Measurements from ENCODE around the gene CYTH1. TPM values are rescaled to one million over a fixed set of nuclear protein-coding genes. Genes with fewer than 3 reads are reported as not detected.

Gene CYTH1
- total and polyA plus RNA-seq, 7 experiments from 2014 or later = 297 to 452 (median 418) TPM

DNA sequence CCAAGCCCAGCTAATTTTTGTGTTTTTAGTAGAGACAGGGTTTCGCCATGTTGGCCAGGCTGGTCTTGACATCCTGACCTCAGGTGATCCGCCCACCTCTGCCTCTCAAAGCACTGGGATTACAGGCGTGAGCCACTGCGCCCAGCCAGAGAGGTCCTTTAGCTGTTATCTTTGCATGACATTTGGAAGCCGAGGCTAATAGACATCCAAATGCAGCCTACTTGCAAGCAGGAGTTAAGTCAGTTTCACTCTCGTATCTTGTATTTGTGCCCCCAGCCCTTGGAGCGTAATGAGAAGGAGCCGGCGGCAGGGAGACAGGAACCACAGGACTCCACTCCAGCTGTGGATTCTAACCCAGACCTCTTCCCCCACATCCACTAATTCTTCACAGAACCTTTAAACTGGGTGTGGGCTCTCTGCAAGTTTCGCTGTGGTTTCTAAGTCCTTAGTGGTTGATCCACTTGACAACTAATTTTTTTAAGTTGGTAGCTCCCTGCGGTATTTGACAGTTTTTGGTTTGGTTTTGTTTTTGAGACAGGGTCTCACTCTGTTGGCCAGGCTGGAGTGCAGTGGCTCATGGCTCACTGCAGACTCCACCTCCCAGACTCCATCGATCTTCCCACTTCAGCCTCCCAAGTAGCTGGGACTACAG lies 3.1 kb upstream of the CYTH1 start:
- peak in 1 of 9 donors; percentile 37 for DNase-seq
- peaks cover 51 to 58% of the 10 kb centered on the region in 2 donors for H3K4me1 ChIP-seq (ENCODE audit: control insufficient read depth in 2 of 2, insufficient read depth in 2 of 2, low read length in 2 of 2)
- peaks cover 3 to 18% (median 7%) of the 10 kb centered on the region in 5 donors for H3K36me3 Mint-ChIP-seq
- peak overlapping the region; percentile 3 to 94 (median 88) for H3K27ac Mint-ChIP-seq
- CTCF ChIA-PET = interaction anchor here (0.6 to 2.4 kb wide), 7 partner anchors 9 to 73 kb away, joined by 3 to 15 read pairs (median 4); no protein-coding TSS in a partner anchor
- peak overlapping the region; percentile 46 to 95 (median 74) for H3K4me3 Mint-ChIP-seq
- no peaks in the 10 kb centered on the region for H3K27me3 Mint-ChIP-seq
- peak overlapping the region; percentile 58 for H3K4me3 ChIP-seq (ENCODE audit: low read length)
- H3K9me3 ChIP-seq (ENCODE audit: control insufficient read depth in 2 of 3, low read length in 3 of 3) = no peaks in the 10 kb centered on the region
- no peaks in the 10 kb centered on the region for H3K27me3 ChIP-seq (ENCODE audit: control insufficient read depth in 2 of 2, insufficient read depth in 2 of 2, low read length in 2 of 2)
- no peak for ATAC-seq
- intact Hi-C loops (cut with micrococcal nuclease) = no loop called here
- H3K4me1 Mint-ChIP-seq = peaks cover 37 to 72% (median 57%) of the 10 kb centered on the region in 7 donors
- POLR2A ChIA-PET = interaction anchor here (0.5 to 3.5 kb wide), 24 partner anchors 9 to 827 kb away, joined by 3 to 13 read pairs (median 4); partner anchors contain the start of gene TNRC6C
- peaks cover 0 to 1% (median 0%) of the 10 kb centered on the region in 11 donors for H3K9me3 Mint-ChIP-seq
- H3K27ac ChIP-seq (ENCODE audit: low read depth, low read length) = peak overlapping the region; percentile 52
- peaks cover 0 to 6% (median 0%) of the 10 kb centered on the region in 3 experiments for H3K36me3 ChIP-seq (ENCODE audit: control insufficient read depth in 2 of 3, insufficient read depth in 3 of 3, low read length in 3 of 3)

- ATAC-seq = no peak
- no peaks in the 10 kb centered on the region for H3K9me3 Mint-ChIP-seq
- H3K4me1 Mint-ChIP-seq = peaks cover 37 to 71% (median 57%) of the 10 kb centered on the region in 7 donors
- peaks cover 45 to 53% of the 10 kb centered on the region in 2 donors for H3K4me1 ChIP-seq (ENCODE audit: control insufficient read depth in 2 of 2, insufficient read depth in 2 of 2, low read length in 2 of 2)
- H3K9me3 ChIP-seq (ENCODE audit: control insufficient read depth in 2 of 3, low read length in 3 of 3) = no peaks in the 10 kb centered on the region
- no peak overlapping the region for H3K4me3 ChIP-seq (ENCODE audit: low read length)
- intact Hi-C loops (cut with micrococcal nuclease) = no loop called here
- peak overlapping the region in 8 of 10 donors; percentile 52 to 95 (median 90) for H3K4me3 Mint-ChIP-seq
- H3K36me3 ChIP-seq (ENCODE audit: control insufficient read depth in 2 of 3, insufficient read depth in 3 of 3, low read length in 3 of 3) = peaks cover 0 to 6% (median 0%) of the 10 kb centered on the region in 3 experiments
- ChIA-PET CTCF (interaction anchor here (0.6 to 2.4 kb wide), 7 partner anchors 14 to 675 kb away, joined by 3 to 15 read pairs (median 4); no protein-coding TSS in a partner anchor), POLR2A (interaction anchor here (0.5 to 3.5 kb wide), 16 partner anchors 9 to 654 kb away, joined by 3 to 13 read pairs (median 4); no protein-coding TSS in a partner anchor)
- peak overlapping the region; percentile 52 for H3K27ac ChIP-seq (ENCODE audit: low read depth, low read length)
- H3K27me3 Mint-ChIP-seq = no peaks in the 10 kb centered on the region
- no peaks in the 10 kb centered on the region for H3K27me3 ChIP-seq (ENCODE audit: control insufficient read depth in 2 of 2, insufficient read depth in 2 of 2, low read length in 2 of 2)
- DNase-seq = no peak
- peaks cover 3 to 22% (median 12%) of the 10 kb centered on the region in 5 donors for H3K36me3 Mint-ChIP-seq
- peak overlapping the region; percentile 64 to 95 (median 91) for H3K27ac Mint-ChIP-seq
Measured at GRCh38 chr17:78784352-78784751, 2.3 kb upstream of the CYTH1 start.

DNA sequence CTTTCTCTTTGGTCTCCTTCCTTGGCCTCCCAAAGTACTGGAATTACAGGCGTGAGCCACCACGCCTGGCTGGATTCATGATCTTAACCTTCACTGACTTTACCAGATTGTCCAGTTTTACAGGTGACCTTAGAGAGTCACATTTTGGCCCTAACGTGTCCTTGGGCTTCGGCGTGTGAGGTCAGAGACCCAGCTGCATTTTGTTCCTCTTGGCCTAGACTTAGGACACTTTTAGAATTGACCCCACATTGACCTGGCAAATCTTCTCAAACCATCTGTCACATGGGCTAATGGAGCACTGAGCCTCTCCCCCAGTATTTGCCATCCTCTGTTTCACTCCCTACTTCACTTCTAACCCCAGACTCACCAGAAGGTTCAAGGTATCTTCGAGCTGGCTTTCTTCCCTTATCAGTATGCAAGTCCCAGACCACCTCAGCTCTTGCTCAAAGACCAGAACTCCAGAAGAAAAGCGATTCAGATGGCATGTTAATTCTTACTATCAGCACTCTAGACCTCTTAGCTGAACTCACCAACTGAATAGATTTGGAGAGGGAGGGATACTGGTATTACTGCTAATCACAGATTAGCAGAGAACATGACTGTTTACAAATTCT lies 1.7 kb upstream of the CYTH1 start:
- no peak for ATAC-seq
- Mint-ChIP-seq H3K4me3 (peak overlapping the region; percentile 52 to 95 (median 90)), H3K36me3 (peaks cover 3 to 24% (median 12%) of the 10 kb centered on the region in 5 donors), H3K27me3 (no peaks in the 10 kb centered on the region), H3K9me3 (no peaks in the 10 kb centered on the region), H3K4me1 (peaks cover 34 to 67% (median 60%) of the 10 kb centered on the region in 7 donors), H3K27ac (peak overlapping the region; percentile 64 to 95 (median 91))
- H3K27ac ChIP-seq (ENCODE audit: low read depth, low read length) = no peak overlapping the region
- no peaks in the 10 kb centered on the region for H3K27me3 ChIP-seq (ENCODE audit: control insufficient read depth in 2 of 2, insufficient read depth in 2 of 2, low read length in 2 of 2)
- POLR2A ChIA-PET = interaction anchor here (0.6 to 3.5 kb wide), 11 partner anchors 9 to 532 kb away, joined by 3 to 13 read pairs (median 4); no protein-coding TSS in a partner anchor
- H3K36me3 ChIP-seq (ENCODE audit: control insufficient read depth in 2 of 3, insufficient read depth in 3 of 3, low read length in 3 of 3) = peaks cover 0 to 6% (median 0%) of the 10 kb centered on the region in 3 experiments
- no peaks in the 10 kb centered on the region for H3K9me3 ChIP-seq (ENCODE audit: control insufficient read depth in 2 of 3, low read length in 3 of 3)
- no peak overlapping the region for H3K4me3 ChIP-seq (ENCODE audit: low read length)
- CTCF ChIA-PET = interaction anchor here (0.6 to 2.4 kb wide), 4 partner anchors 15 to 674 kb away, joined by 3 to 15 read pairs (median 5); no protein-coding TSS in a partner anchor
- peaks cover 43 to 54% of the 10 kb centered on the region in 2 donors for H3K4me1 ChIP-seq (ENCODE audit: control insufficient read depth in 2 of 2, insufficient read depth in 2 of 2, low read length in 2 of 2)
- intact Hi-C loops (cut with micrococcal nuclease) = loop anchor here in 1 of 2 donors (2.0 kb wide), 1 partner anchor 35 kb away; no protein-coding TSS in a partner anchor
- DNase-seq = no peak

DNA sequence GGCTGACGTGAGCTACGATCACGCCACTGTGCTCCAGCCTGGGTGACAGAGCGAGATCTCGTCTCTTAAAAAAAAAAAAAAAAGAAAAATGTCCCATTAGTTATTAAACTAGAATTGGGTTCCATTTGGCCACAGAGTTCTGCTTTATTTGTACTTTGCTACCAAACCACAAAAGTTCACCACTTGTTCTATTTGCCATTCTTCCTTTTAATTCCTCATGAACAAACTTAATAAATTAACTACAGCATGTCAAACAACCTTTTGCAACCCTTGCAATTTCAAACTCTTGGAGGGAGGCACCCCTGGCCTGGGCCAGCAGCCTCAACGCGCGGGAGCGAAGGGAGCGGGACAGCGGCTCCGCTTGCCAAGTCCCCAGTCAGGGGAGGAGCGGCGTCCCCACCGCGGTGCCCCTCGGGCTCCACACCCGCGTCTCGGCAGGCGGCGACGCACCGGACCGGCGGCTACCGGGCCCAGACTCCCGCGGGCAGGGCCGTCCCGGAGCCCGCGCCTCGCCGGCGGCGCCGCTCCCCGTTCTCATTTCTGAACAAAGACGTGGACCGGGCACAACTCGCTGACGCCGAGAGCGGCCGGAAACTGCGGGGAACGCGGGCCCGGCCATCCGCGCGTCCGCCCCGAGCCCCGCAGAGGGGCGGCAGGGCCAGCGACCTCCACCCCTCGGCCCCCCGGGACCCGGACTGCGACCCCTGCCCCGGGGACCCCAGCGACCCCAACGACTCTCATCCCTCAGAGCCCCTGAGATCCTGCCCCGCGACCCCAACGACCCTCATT lies 775 bp downstream of the CYTH1 start:
- Mint-ChIP-seq H3K9me3 (no peaks in the 10 kb centered on the region), H3K4me3 (peak overlapping the region in 8 of 10 donors; percentile 89 to 99 (median 96)), H3K27ac (peak overlapping the region in 8 of 9 donors; percentile 93 to 99 (median 96)), H3K4me1 (peaks cover 24 to 62% (median 52%) of the 10 kb centered on the region in 7 donors), H3K36me3 (peaks cover 0 to 24% (median 6%) of the 10 kb centered on the region in 5 donors), H3K27me3 (no peaks in the 10 kb centered on the region)
- Histone ChIP-seq H3K9me3 (ENCODE audit: control insufficient read depth in 2 of 3, low read length in 3 of 3) (no peaks in the 10 kb centered on the region), H3K4me1 (ENCODE audit: control insufficient read depth in 2 of 2, insufficient read depth in 2 of 2, low read length in 2 of 2) (peaks cover 51 to 58% of the 10 kb centered on the region in 2 donors), H3K4me3 (ENCODE audit: low read length) (peak overlapping the region; percentile 96), H3K27ac (ENCODE audit: low read depth, low read length) (peak overlapping the region; percentile 94), H3K27me3 (ENCODE audit: control insufficient read depth in 2 of 2, insufficient read depth in 2 of 2, low read length in 2 of 2) (no peaks in the 10 kb centered on the region), H3K36me3 (ENCODE audit: control insufficient read depth in 2 of 3, insufficient read depth in 3 of 3, low read length in 3 of 3) (peaks cover 0 to 6% (median 0%) of the 10 kb centered on the region in 3 experiments)
- intact Hi-C loops (cut with micrococcal nuclease) = no loop called here
- ATAC-seq (no peak), DNase-seq (peak; percentile 37 to 65 (median 53))
- POLR2A ChIA-PET = interaction anchor here (0.5 to 3.7 kb wide), 25 partner anchors 9 to 450 kb away, joined by 3 to 43 read pairs (median 7); no protein-coding TSS in a partner anchor
- CTCF ChIA-PET = interaction anchor here (1.0 to 2.4 kb wide), 7 partner anchors 8 to 72 kb away, joined by 3 to 13 read pairs (median 4); no protein-coding TSS in a partner anchor

GRCh38 chr17:78780335-78780734 lies 1.7 kb downstream of the CYTH1 start:
- Mint-ChIP-seq H3K36me3 (peaks cover 0 to 28% (median 6%) of the 10 kb centered on the region in 5 donors), H3K9me3 (no peaks in the 10 kb centered on the region), H3K27ac (peak overlapping the region in 8 of 9 donors; percentile 95 to 99 (median 97)), H3K4me1 (peaks cover 24 to 62% (median 51%) of the 10 kb centered on the region in 7 donors), H3K27me3 (no peaks in the 10 kb centered on the region), H3K4me3 (peak overlapping the region in 8 of 10 donors; percentile 89 to 99 (median 96))
- Histone ChIP-seq H3K27ac (ENCODE audit: low read depth, low read length) (peak overlapping the region; percentile 94), H3K4me3 (ENCODE audit: low read length) (peak overlapping the region; percentile 61), H3K4me1 (ENCODE audit: control insufficient read depth in 2 of 2, insufficient read depth in 2 of 2, low read length in 2 of 2) (peaks cover 47 to 57% of the 10 kb centered on the region in 2 donors), H3K9me3 (ENCODE audit: control insufficient read depth in 2 of 3, low read length in 3 of 3) (no peaks in the 10 kb centered on the region), H3K27me3 (ENCODE audit: control insufficient read depth in 2 of 2, insufficient read depth in 2 of 2, low read length in 2 of 2) (no peaks in the 10 kb centered on the region), H3K36me3 (ENCODE audit: control insufficient read depth in 2 of 3, insufficient read depth in 3 of 3, low read length in 3 of 3) (peaks cover 0 to 6% (median 0%) of the 10 kb centered on the region in 3 experiments)
- ChIA-PET POLR2A (interaction anchor here (0.7 to 3.7 kb wide), 27 partner anchors 9 to 823 kb away, joined by 3 to 43 read pairs (median 6); partner anchors contain the start of gene TNRC6C), CTCF (interaction anchor here (0.6 to 2.4 kb wide), 11 partner anchors 9 to 71 kb away, joined by 3 to 13 read pairs (median 4); no protein-coding TSS in a partner anchor)
- ATAC-seq (no peak), DNase-seq (peak in 3 of 9 donors; percentile 20 to 48 (median 44))
- intact Hi-C loops (cut with micrococcal nuclease) = loop anchor here in 1 of 2 donors (1.0 kb wide), 2 partner anchors 8 to 21 kb away; no protein-coding TSS in a partner anchor
